Cardiac fibroblast (primary cell): ENCODE data around the gene C14orf132.

Experiments used
- DNase-seq, 2 donors: peaks; one replicate each; pipeline versions ENCODE4 v3.0.0 to v3.0.0-alpha.2; 2010; ENCODE audit warnings: low read depth in 2 of 2
- H3K4me3 ChIP-seq, 2 donors: replicated peaks in 1 of 2; 1 replicate in 1 of 2; 2 replicates in 1 of 2; pipeline ENCODE4 v1.5.1; 2011; ENCODE audit warnings: low read depth in 2 of 2, low read length in 2 of 2, mild to moderate bottlenecking in 2 of 2, moderate library complexity in 1 of 2
- CTCF ChIP-seq: IDR thresholded peaks from one replicate; pipeline ENCODE4 v1.5.1; 2011; ENCODE audit warnings: low read depth, mild to moderate bottlenecking, low read length, inconsistent platforms

Gene C14orf132

GRCh38 chr14:96125536-96125935 is 86.4 kb downstream of the C14orf132 start:
- peak in 1 of 2 donors; percentile 45 for DNase-seq
- TF ChIP-seq CTCF = no peak
- no peak overlapping the region for H3K4me3 ChIP-seq

GRCh38 chr14:96126339-96126782 is 87.2 kb downstream of the C14orf132 start:
- no peak for DNase-seq
- no peak overlapping the region for H3K4me3 ChIP-seq
- no peak for TF ChIP-seq CTCF

- H3K4me3 ChIP-seq = no peak overlapping the region
- no peak for DNase-seq
- no peak for TF ChIP-seq CTCF
These were observed 87.7 kb downstream of the C14orf132 start for GRCh38 chr14:96126783-96127271.

GRCh38 chr14:96129128-96129736 is 90.1 kb downstream of the C14orf132 start:
- no peak for TF ChIP-seq CTCF
- H3K4me3 ChIP-seq = no peak overlapping the region
- DNase-seq = no peak

GRCh38 chr14:96130391-96130790 is 91.2 kb downstream of the C14orf132 start:
- H3K4me3 ChIP-seq = no peak overlapping the region
- TF ChIP-seq CTCF = no peak
- no peak for DNase-seq

- H3K4me3 ChIP-seq = no peak overlapping the region
- no peak for TF ChIP-seq CTCF
- peak; percentile 38 to 51 for DNase-seq
These were observed 91.7 kb downstream of the C14orf132 start for GRCh38 chr14:96130854-96131253.

- no peak overlapping the region for H3K4me3 ChIP-seq
- no peak for DNase-seq
- TF ChIP-seq CTCF = no peak
These were observed 92.7 kb downstream of the C14orf132 start for GRCh38 chr14:96131836-96132235.
